Neural progenitor cell (in vitro differentiated cells): Measurements from ENCODE around the gene SSBP2. TPM values are rescaled to one million over a fixed set of nuclear protein-coding genes. Genes with fewer than 3 reads are reported as not detected.

Source experiments
- DNase-seq: peaks from one replicate; pipeline ENCODE4 v3.0.0-alpha.2; 2016; ENCODE audit warnings: low spot score
- H2AFZ ChIP-seq: fragments of 200-600 bp; sonication (generic); replicated peaks from 2 replicates; pipeline ENCODE4 v1.6.1; 2016; ENCODE audit warnings: antibody characterized with exemption
- H3F3A ChIP-seq: fragments of 200-600 bp; sonication (generic); 2 replicates; pipeline ENCODE4 v1.6.1; 2016; ENCODE audit warnings: antibody characterized with exemption, low read depth
- H3K27ac ChIP-seq: fragments of 200-600 bp; sonication (generic); 2 replicates; pipeline ENCODE4 v1.5.1; 2016; ENCODE audit warnings: mild to moderate bottlenecking
- H3K27me3 ChIP-seq: fragments of 200-600 bp; sonication (generic); 2 replicates; pipeline ENCODE4 v1.6.1; 2016; ENCODE audit warnings: mild to moderate bottlenecking, moderate library complexity
- H3K36me3 ChIP-seq: fragments of 200-600 bp; sonication (generic); 2 replicates; pipeline ENCODE4 v1.5.1; 2016
- H3K4me1 ChIP-seq: fragments of 200-600 bp; sonication (generic); 2 replicates; pipeline ENCODE4 v1.6.1; 2016; ENCODE audit warnings: mixed run types
- H3K4me2 ChIP-seq: fragments of 200-600 bp; sonication (generic); 2 replicates; pipeline ENCODE4 v1.6.1; 2016
- H3K4me3 ChIP-seq: fragments of 200-600 bp; sonication (generic); 2 replicates; pipeline ENCODE4 v1.5.1; 2016
- H3K79me2 ChIP-seq: fragments of 200-600 bp; sonication (generic); 2 replicates; pipeline ENCODE4 v1.6.1; 2016; ENCODE audit warnings: low read depth
- H3K9ac ChIP-seq: fragments of 200-600 bp; sonication (generic); 2 replicates; pipeline ENCODE4 v1.6.1; 2016
- H3K9me3 ChIP-seq: fragments of 200-600 bp; sonication (generic); 2 replicates; pipeline ENCODE4 v1.5.1; 2016; ENCODE audit warnings: low read depth
- H4K20me1 ChIP-seq: fragments of 200-600 bp; sonication (generic); 2 replicates; pipeline ENCODE4 v1.6.1; 2016; ENCODE audit warnings: low read depth
- H3K27ac Mint-ChIP-seq: 3 replicates; pipeline ENCODE4 v1.8.0; 2021; ENCODE audit warnings: mixed read lengths
- H3K27me3 Mint-ChIP-seq: 2 replicates; pipeline ENCODE4 v1.8.0; 2022; ENCODE audit warnings: low read depth, mild to moderate bottlenecking, inconsistent platforms, moderate library complexity, mixed read lengths; ENCODE audit not compliant: insufficient read depth
- H3K36me3 Mint-ChIP-seq: 3 replicates; pipeline ENCODE4 v1.8.0; 2021; ENCODE audit warnings: mixed read lengths
- H3K4me1 Mint-ChIP-seq: 3 replicates; pipeline ENCODE4 v1.8.0; 2021; ENCODE audit warnings: mixed read lengths
- H3K4me3 Mint-ChIP-seq: 3 replicates; pipeline ENCODE4 v1.8.0; 2021; ENCODE audit warnings: mild to moderate bottlenecking, moderate library complexity, mixed read lengths
- H3K9me3 Mint-ChIP-seq: 3 replicates; pipeline ENCODE4 v1.8.0; 2020; ENCODE audit warnings: mixed read lengths
- CTCF ChIP-seq: fragments of 200-600 bp; sonication (generic); IDR thresholded peaks from 2 replicates; pipeline ENCODE4 v1.5.1; 2017; ENCODE audit warnings: antibody characterized with exemption, mild to moderate bottlenecking
- EZH2 ChIP-seq: fragments of 200-600 bp; sonication (generic); IDR thresholded peaks from 2 replicates; pipeline ENCODE4 v1.6.1; 2017; ENCODE audit warnings: antibody characterized with exemption, mild to moderate bottlenecking, moderate library complexity
- total RNA-seq: library from RNA; depleted of rRNA; stranded (reverse); fragments of >200 nt; gene quantifications from 2 replicates; pipeline ENCODE4 v1.2.3, GENCODE V29; 2015; ENCODE audit warnings: low replicate concordance

Gene SSBP2
- total RNA-seq, 1 donor from 2014 or later = 175 TPM

- no peak overlapping the region for H3K4me3 Mint-ChIP-seq
- no peaks in the 10 kb centered on the region for H3K27me3 Mint-ChIP-seq
- H3K9me3 ChIP-seq = no peaks in the 10 kb centered on the region
- no peak for DNase-seq
- no peaks in the 10 kb centered on the region for H3K79me2 ChIP-seq
- no peak overlapping the region for H2AFZ ChIP-seq
- no peak overlapping the region for H3K4me2 ChIP-seq
- H3K36me3 Mint-ChIP-seq = peaks cover 3% of the 10 kb centered on the region
- no peaks in the 10 kb centered on the region for H3K27me3 ChIP-seq
- H3F3A ChIP-seq = peaks cover 9% of the 10 kb centered on the region
- H3K9me3 Mint-ChIP-seq = no peaks in the 10 kb centered on the region
- H3K4me3 ChIP-seq = no peak overlapping the region
- no peak overlapping the region for H3K27ac Mint-ChIP-seq
- no peak overlapping the region for H3K9ac ChIP-seq
- no peaks in the 10 kb centered on the region for H3K4me1 ChIP-seq
- H3K27ac ChIP-seq = no peak overlapping the region
- H4K20me1 ChIP-seq = no peaks in the 10 kb centered on the region
- no peak for TF ChIP-seq EZH2
- H3K36me3 ChIP-seq = no peaks in the 10 kb centered on the region
- no peaks in the 10 kb centered on the region for H3K4me1 Mint-ChIP-seq
Observed at GRCh38 chr5:81516091-81516490, 234.8 kb downstream of the SSBP2 start.

GRCh38 chr5:81513982-81514381 is 236.9 kb downstream of the SSBP2 start:
- H3K27ac ChIP-seq = no peak overlapping the region
- H3K4me3 ChIP-seq = no peak overlapping the region
- H3K36me3 Mint-ChIP-seq = peaks cover 7% of the 10 kb centered on the region
- H3K9ac ChIP-seq = no peak overlapping the region
- H2AFZ ChIP-seq = no peak overlapping the region
- H3K27ac Mint-ChIP-seq = no peak overlapping the region
- no peaks in the 10 kb centered on the region for H3K36me3 ChIP-seq
- H3K79me2 ChIP-seq = no peaks in the 10 kb centered on the region
- peaks cover 2% of the 10 kb centered on the region for H3K27me3 Mint-ChIP-seq
- no peaks in the 10 kb centered on the region for H4K20me1 ChIP-seq
- no peak overlapping the region for H3K4me3 Mint-ChIP-seq
- no peaks in the 10 kb centered on the region for H3K9me3 Mint-ChIP-seq
- H3K4me1 ChIP-seq = no peaks in the 10 kb centered on the region
- no peaks in the 10 kb centered on the region for H3K9me3 ChIP-seq
- no peaks in the 10 kb centered on the region for H3K4me1 Mint-ChIP-seq
- TF ChIP-seq CTCF (peak; percentile 15), EZH2 (no peak)
- H3K27me3 ChIP-seq = no peaks in the 10 kb centered on the region
- DNase-seq = no peak
- H3F3A ChIP-seq = peaks cover 14% of the 10 kb centered on the region
- H3K4me2 ChIP-seq = no peak overlapping the region

- Mint-ChIP-seq H3K27ac (no peak overlapping the region), H3K4me3 (no peak overlapping the region), H3K27me3 (peaks cover 2% of the 10 kb centered on the region), H3K9me3 (no peaks in the 10 kb centered on the region), H3K36me3 (peaks cover 7% of the 10 kb centered on the region), H3K4me1 (no peaks in the 10 kb centered on the region)
- H3K4me3 ChIP-seq = no peak overlapping the region
- H3K4me2 ChIP-seq = no peak overlapping the region
- no peaks in the 10 kb centered on the region for H3K36me3 ChIP-seq
- no peaks in the 10 kb centered on the region for H4K20me1 ChIP-seq
- H3K4me1 ChIP-seq = no peaks in the 10 kb centered on the region
- H3K79me2 ChIP-seq = no peaks in the 10 kb centered on the region
- DNase-seq = no peak
- no peak overlapping the region for H2AFZ ChIP-seq
- H3K9me3 ChIP-seq = no peaks in the 10 kb centered on the region
- H3K27me3 ChIP-seq = no peaks in the 10 kb centered on the region
- H3K27ac ChIP-seq = no peak overlapping the region
- peaks cover 19% of the 10 kb centered on the region for H3F3A ChIP-seq
- no peak overlapping the region for H3K9ac ChIP-seq
- TF ChIP-seq EZH2 = no peak
Observed at GRCh38 chr5:81513473-81513872, 237.4 kb downstream of the SSBP2 start.

GRCh38 chr5:81506900-81507588 is 243.9 kb downstream of the SSBP2 start:
- Mint-ChIP-seq H3K4me3 (no peak overlapping the region), H3K27ac (no peak overlapping the region), H3K36me3 (peaks cover 18% of the 10 kb centered on the region), H3K4me1 (peaks cover 2% of the 10 kb centered on the region), H3K27me3 (peaks cover 2% of the 10 kb centered on the region), H3K9me3 (peaks cover 4% of the 10 kb centered on the region)
- H3F3A ChIP-seq = peaks cover 19% of the 10 kb centered on the region
- peaks cover 11% of the 10 kb centered on the region for H3K79me2 ChIP-seq
- no peaks in the 10 kb centered on the region for H3K9me3 ChIP-seq
- TF ChIP-seq EZH2 = no peak
- TF ChIP-seq CTCF = peak; percentile 89
- H3K36me3 ChIP-seq = peaks cover 10% of the 10 kb centered on the region
- peaks cover 9% of the 10 kb centered on the region for H3K4me1 ChIP-seq
- no peaks in the 10 kb centered on the region for H3K27me3 ChIP-seq
- peak overlapping the region; percentile 32 for H3K27ac ChIP-seq
- no peak overlapping the region for H3K4me2 ChIP-seq
- H3K9ac ChIP-seq = no peak overlapping the region
- peak; percentile 72 for DNase-seq
- H4K20me1 ChIP-seq = no peaks in the 10 kb centered on the region
- no peak overlapping the region for H3K4me3 ChIP-seq
- H2AFZ ChIP-seq = no peak overlapping the region
